Measurements from ENCODE around the gene PTPRU.

Gene PTPRU

GRCh38 chr1:29254346-29254745 is 18.0 kb downstream of the PTPRU start:
- Histone ChIP-seq H3K36me3 (ENCODE audit: control insufficient read depth, insufficient read depth, low read length) (no peaks in the 10 kb centered on the region), H3K27me3 (ENCODE audit: control insufficient read depth, insufficient read depth, low read length) (no peaks in the 10 kb centered on the region), H2AFZ (no peak overlapping the region), H3K79me2 (no peaks in the 10 kb centered on the region), H3K9me3 (ENCODE audit: control insufficient read depth, low read length) (no peaks in the 10 kb centered on the region), H3K4me3 (ENCODE audit: low read depth, low read length) (no peak overlapping the region), H3K9ac (no peak overlapping the region), H3K4me2 (ENCODE audit: low read length) (no peak overlapping the region), H3K27ac (no peak overlapping the region), H3K4me1 (no peaks in the 10 kb centered on the region)
- TF ChIP-seq, protein P1, sequence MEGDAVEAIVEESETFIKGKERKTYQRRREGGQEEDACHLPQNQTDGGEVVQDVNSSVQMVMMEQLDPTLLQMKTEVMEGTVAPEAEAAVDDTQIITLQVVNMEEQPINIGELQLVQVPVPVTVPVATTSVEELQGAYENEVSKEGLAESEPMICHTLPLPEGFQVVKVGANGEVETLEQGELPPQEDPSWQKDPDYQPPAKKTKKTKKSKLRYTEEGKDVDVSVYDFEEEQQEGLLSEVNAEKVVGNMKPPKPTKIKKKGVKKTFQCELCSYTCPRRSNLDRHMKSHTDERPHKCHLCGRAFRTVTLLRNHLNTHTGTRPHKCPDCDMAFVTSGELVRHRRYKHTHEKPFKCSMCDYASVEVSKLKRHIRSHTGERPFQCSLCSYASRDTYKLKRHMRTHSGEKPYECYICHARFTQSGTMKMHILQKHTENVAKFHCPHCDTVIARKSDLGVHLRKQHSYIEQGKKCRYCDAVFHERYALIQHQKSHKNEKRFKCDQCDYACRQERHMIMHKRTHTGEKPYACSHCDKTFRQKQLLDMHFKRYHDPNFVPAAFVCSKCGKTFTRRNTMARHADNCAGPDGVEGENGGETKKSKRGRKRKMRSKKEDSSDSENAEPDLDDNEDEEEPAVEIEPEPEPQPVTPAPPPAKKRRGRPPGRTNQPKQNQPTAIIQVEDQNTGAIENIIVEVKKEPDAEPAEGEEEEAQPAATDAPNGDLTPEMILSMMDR (IDR thresholded peaks at IDR 0.05): no peak

GRCh38 chr1:29255134-29255666 is 18.9 kb downstream of the PTPRU start:
- H3K4me2 ChIP-seq (ENCODE audit: low read length): no peak overlapping the region
- H3K4me1 ChIP-seq: no peaks in the 10 kb centered on the region
- no peaks in the 10 kb centered on the region for H3K36me3 ChIP-seq (ENCODE audit: control insufficient read depth, insufficient read depth, low read length)
- TF ChIP-seq, protein P1 (IDR thresholded peaks at IDR 0.05): no peak
- H2AFZ ChIP-seq: no peak overlapping the region
- no peaks in the 10 kb centered on the region for H3K27me3 ChIP-seq (ENCODE audit: control insufficient read depth, insufficient read depth, low read length)
- H3K4me3 ChIP-seq (ENCODE audit: low read depth, low read length): no peak overlapping the region
- H3K9me3 ChIP-seq (ENCODE audit: control insufficient read depth, low read length): no peaks in the 10 kb centered on the region
- no peaks in the 10 kb centered on the region for H3K79me2 ChIP-seq
- H3K27ac ChIP-seq: no peak overlapping the region
- H3K9ac ChIP-seq: no peak overlapping the region

GRCh38 chr1:29256394-29256793 is 20.1 kb downstream of the PTPRU start:
- Histone ChIP-seq H3K79me2 (no peaks in the 10 kb centered on the region), H3K4me2 (ENCODE audit: low read length) (no peak overlapping the region)
- TF ChIP-seq, protein P1 (IDR thresholded peaks at IDR 0.05): no peak

GRCh38 chr1:29256979-29257804 is 20.9 kb downstream of the PTPRU start:
- Histone ChIP-seq H3K4me1 (no peaks in the 10 kb centered on the region), H3K4me3 (ENCODE audit: low read depth, low read length) (no peak overlapping the region), H3K36me3 (ENCODE audit: control insufficient read depth, insufficient read depth, low read length) (no peaks in the 10 kb centered on the region), H3K4me2 (ENCODE audit: low read length) (no peak overlapping the region), H3K9ac (no peak overlapping the region), H3K9me3 (ENCODE audit: control insufficient read depth, low read length) (no peaks in the 10 kb centered on the region), H2AFZ (no peak overlapping the region), H3K79me2 (no peaks in the 10 kb centered on the region), H3K27ac (no peak overlapping the region), H3K27me3 (ENCODE audit: control insufficient read depth, insufficient read depth, low read length) (no peaks in the 10 kb centered on the region)
- TF ChIP-seq, protein P1 (IDR thresholded peaks at IDR 0.05): no peak

More at GRCh38 chr1:29256394-29256793, 20.1 kb downstream of the PTPRU start:
- no peak overlapping the region for H3K27ac ChIP-seq
- H3K27me3 ChIP-seq (ENCODE audit: control insufficient read depth, insufficient read depth, low read length): no peaks in the 10 kb centered on the region
- H3K4me1 ChIP-seq: no peaks in the 10 kb centered on the region
- H2AFZ ChIP-seq: no peak overlapping the region
- H3K9me3 ChIP-seq (ENCODE audit: control insufficient read depth, low read length): no peaks in the 10 kb centered on the region
- no peak overlapping the region for H3K4me3 ChIP-seq (ENCODE audit: low read depth, low read length)
- H3K9ac ChIP-seq: no peak overlapping the region
- no peaks in the 10 kb centered on the region for H3K36me3 ChIP-seq (ENCODE audit: control insufficient read depth, insufficient read depth, low read length)

All from parathyroid adenoma (tissue), 2 donors.